HEK293 (cell line): Measurements from ENCODE around the gene CSHL1.
"Not testable (repeated sequence)": the region's sequence is repeated elsewhere in the genome, so short reads cannot be mapped to it uniquely, and the experiment has no call there.

Experiments used
- ZNF274 ChIP-seq, 2 experiments: fragments of 200-500 bp in 1 of 2; fragments of 450-650 bp in 1 of 2; sonication (Bioruptor generic) in 1 of 2; formaldehyde crosslinking in 1 of 2; IDR thresholded peaks; 2 replicates each; pipeline versions ENCODE4 v1.5.1 to v1.6.1; 2014 to 2016; ENCODE audit warnings: borderline replicate concordance in 1 of 2, inconsistent platforms in 1 of 2, low read length in 1 of 2, missing biosample characterization in 1 of 2, missing genetic modification characterization in 1 of 2
- TF ChIP-seq, protein P1 (sequence below): fragments of 450-650 bp; formaldehyde crosslinking; IDR thresholded peaks from 2 replicates; pipeline ENCODE4 v1.5.1; 2016; ENCODE audit warnings: missing biosample characterization, missing genetic modification characterization
- TF ChIP-seq, protein P2 (sequence below): fragments of 450-650 bp; formaldehyde crosslinking; IDR thresholded peaks from 2 replicates; pipeline ENCODE4 v1.5.1; 2016; ENCODE audit warnings: missing biosample characterization, missing genetic modification characterization

DNA sequence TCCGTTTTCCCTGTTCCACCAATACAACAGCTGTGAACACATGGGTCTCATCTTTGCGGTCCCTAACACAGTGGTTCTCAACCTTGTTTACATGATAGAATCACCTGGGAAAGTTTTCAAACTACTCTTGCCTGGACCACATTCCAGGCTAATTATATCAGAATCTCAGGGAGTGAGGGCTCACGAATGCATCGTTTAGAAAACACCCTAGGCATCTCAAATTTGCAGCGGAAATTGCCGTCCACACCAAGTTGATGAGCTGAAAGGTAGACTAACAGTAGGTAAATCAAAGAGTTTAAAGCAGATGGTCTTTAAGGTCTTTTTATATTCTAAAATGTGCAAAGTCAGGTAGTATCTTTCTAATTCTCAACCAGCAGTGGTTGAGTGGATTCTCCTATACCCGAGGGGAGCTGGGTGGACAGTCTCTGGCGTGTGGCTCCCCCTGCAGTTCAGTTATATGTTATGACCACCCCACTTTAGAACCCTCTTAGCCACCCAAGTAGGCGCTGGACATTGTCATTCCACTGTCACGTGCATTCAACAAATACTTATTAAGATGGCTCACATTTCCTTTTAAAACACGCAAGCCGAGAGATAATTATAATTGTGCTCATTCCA, 3.8 kb downstream of the CSHL1 start:
- not testable (repeated sequence) for TF ChIP-seq ZNF274 (IDR thresholded peaks at IDR 0.05; ENCODE audit: low read length); ZNF274 (tag by site-specific recombination; IDR thresholded peaks at IDR 0.05; ENCODE audit: borderline replicate concordance)
- TF ChIP-seq, protein P1, sequence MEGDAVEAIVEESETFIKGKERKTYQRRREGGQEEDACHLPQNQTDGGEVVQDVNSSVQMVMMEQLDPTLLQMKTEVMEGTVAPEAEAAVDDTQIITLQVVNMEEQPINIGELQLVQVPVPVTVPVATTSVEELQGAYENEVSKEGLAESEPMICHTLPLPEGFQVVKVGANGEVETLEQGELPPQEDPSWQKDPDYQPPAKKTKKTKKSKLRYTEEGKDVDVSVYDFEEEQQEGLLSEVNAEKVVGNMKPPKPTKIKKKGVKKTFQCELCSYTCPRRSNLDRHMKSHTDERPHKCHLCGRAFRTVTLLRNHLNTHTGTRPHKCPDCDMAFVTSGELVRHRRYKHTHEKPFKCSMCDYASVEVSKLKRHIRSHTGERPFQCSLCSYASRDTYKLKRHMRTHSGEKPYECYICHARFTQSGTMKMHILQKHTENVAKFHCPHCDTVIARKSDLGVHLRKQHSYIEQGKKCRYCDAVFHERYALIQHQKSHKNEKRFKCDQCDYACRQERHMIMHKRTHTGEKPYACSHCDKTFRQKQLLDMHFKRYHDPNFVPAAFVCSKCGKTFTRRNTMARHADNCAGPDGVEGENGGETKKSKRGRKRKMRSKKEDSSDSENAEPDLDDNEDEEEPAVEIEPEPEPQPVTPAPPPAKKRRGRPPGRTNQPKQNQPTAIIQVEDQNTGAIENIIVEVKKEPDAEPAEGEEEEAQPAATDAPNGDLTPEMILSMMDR (tag by site-specific recombination): not testable (repeated sequence)
- TF ChIP-seq, protein P2, sequence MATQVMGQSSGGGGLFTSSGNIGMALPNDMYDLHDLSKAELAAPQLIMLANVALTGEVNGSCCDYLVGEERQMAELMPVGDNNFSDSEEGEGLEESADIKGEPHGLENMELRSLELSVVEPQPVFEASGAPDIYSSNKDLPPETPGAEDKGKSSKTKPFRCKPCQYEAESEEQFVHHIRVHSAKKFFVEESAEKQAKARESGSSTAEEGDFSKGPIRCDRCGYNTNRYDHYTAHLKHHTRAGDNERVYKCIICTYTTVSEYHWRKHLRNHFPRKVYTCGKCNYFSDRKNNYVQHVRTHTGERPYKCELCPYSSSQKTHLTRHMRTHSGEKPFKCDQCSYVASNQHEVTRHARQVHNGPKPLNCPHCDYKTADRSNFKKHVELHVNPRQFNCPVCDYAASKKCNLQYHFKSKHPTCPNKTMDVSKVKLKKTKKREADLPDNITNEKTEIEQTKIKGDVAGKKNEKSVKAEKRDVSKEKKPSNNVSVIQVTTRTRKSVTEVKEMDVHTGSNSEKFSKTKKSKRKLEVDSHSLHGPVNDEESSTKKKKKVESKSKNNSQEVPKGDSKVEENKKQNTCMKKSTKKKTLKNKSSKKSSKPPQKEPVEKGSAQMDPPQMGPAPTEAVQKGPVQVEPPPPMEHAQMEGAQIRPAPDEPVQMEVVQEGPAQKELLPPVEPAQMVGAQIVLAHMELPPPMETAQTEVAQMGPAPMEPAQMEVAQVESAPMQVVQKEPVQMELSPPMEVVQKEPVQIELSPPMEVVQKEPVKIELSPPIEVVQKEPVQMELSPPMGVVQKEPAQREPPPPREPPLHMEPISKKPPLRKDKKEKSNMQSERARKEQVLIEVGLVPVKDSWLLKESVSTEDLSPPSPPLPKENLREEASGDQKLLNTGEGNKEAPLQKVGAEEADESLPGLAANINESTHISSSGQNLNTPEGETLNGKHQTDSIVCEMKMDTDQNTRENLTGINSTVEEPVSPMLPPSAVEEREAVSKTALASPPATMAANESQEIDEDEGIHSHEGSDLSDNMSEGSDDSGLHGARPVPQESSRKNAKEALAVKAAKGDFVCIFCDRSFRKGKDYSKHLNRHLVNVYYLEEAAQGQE (tag by site-specific recombination): not testable (repeated sequence)
